ENCODE data around the gene RAD51B. TPM values are rescaled to one million over a fixed set of nuclear protein-coding genes. Genes with fewer than 3 reads are reported as not detected.

RAD51B gene
- total RNA-seq, 4 donors from 2014 or later = 12.6 to 26.4 (median 16.7) TPM

DNA sequence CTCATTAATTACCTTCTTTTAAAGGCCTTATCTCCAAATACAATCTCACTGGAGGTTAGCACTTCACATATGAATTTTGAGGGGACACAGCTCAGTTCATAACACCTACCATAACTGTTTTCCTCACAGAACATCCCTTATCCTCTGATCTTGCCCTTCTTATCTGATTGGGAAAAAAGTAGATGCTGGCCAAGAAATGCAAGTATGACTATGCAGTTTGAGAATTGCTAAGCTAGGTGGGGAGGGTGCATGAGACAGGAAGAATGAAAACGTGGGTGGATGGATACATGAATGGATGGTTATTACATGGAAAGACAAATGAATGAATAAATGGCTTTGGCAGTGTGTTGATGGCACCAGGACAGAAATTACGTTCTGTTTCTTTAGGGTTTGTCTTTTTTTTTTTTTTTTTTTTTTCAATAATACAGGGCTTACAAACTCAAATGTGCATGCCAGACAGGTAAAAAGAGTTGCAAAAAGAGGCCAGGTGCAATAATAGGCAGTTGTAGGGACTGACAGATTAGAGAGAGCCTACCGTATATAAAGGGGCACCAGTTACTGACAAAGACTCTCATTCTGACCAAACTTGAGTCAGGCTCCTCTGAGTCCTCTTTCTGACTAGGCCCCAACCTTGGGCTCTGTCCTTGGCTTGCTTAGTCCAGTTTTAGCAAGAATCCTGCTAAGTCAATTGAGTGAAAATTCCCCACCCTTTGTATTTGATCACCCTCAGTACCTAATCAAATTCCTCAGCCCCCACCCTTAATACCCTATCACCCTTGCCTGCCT lies 668.4 kb downstream of the RAD51B start:
- DNase-seq (ENCODE audit: low spot score in 2 of 2) = no peak
- Histone ChIP-seq H3K36me3 (no peaks in the 10 kb centered on the region), H3K4me1 (peaks cover 0 to 3% (median 0%) of the 10 kb centered on the region in 4 donors), H3K27me3 (no peaks in the 10 kb centered on the region), H3K27ac (no peak overlapping the region), H3K4me3 (no peak overlapping the region), H3K9me3 (no peaks in the 10 kb centered on the region)
- 59 to 76% methylated on average over 3 of the region's 3 CpGs for WGBS, 2 donors
- TF ChIP-seq POLR2A (IDR thresholded peaks at IDR 0.05) = no peak
- TF ChIP-seq, protein P1, sequence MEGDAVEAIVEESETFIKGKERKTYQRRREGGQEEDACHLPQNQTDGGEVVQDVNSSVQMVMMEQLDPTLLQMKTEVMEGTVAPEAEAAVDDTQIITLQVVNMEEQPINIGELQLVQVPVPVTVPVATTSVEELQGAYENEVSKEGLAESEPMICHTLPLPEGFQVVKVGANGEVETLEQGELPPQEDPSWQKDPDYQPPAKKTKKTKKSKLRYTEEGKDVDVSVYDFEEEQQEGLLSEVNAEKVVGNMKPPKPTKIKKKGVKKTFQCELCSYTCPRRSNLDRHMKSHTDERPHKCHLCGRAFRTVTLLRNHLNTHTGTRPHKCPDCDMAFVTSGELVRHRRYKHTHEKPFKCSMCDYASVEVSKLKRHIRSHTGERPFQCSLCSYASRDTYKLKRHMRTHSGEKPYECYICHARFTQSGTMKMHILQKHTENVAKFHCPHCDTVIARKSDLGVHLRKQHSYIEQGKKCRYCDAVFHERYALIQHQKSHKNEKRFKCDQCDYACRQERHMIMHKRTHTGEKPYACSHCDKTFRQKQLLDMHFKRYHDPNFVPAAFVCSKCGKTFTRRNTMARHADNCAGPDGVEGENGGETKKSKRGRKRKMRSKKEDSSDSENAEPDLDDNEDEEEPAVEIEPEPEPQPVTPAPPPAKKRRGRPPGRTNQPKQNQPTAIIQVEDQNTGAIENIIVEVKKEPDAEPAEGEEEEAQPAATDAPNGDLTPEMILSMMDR (IDR thresholded peaks at IDR 0.05) = no peak
- TF ChIP-seq EP300 (IDR thresholded peaks at IDR 0.05) = no peak

DNA sequence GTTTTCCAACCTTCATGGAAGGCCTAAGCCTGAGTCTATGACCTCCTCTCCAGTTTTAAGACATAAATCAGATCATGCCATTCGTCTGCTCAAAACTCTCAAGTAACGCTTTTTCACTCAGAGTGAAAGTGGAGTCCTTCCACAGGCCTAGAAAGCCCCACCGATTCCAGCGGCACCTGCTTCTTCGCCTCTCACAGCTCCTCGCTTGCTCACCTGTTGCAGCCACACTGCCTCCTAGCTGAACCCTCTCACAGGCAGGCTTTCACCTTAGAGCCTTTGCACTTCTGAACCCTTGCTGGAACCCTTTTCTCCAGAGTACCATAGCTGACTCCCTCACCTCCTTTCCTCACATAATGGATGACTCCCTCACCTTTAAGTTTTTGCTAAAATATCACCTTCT lies 672.2 kb downstream of the RAD51B start:
- no peaks in the 10 kb centered on the region for H3K4me1 ChIP-seq
- H3K27me3 ChIP-seq = no peaks in the 10 kb centered on the region
- WGBS, 2 donors = 96 to 97% methylated on average over 6 of the region's 6 CpGs
- H3K4me3 ChIP-seq = no peak overlapping the region
- DNase-seq (ENCODE audit: low spot score in 2 of 2) = no peak
- no peaks in the 10 kb centered on the region for H3K9me3 ChIP-seq
- TF ChIP-seq EP300 (IDR thresholded peaks at IDR 0.05) (no peak), POLR2A (IDR thresholded peaks at IDR 0.05) (no peak)
- TF ChIP-seq, protein P1 (IDR thresholded peaks at IDR 0.05) = no peak
- no peak overlapping the region for H3K27ac ChIP-seq
- no peaks in the 10 kb centered on the region for H3K36me3 ChIP-seq

DNA sequence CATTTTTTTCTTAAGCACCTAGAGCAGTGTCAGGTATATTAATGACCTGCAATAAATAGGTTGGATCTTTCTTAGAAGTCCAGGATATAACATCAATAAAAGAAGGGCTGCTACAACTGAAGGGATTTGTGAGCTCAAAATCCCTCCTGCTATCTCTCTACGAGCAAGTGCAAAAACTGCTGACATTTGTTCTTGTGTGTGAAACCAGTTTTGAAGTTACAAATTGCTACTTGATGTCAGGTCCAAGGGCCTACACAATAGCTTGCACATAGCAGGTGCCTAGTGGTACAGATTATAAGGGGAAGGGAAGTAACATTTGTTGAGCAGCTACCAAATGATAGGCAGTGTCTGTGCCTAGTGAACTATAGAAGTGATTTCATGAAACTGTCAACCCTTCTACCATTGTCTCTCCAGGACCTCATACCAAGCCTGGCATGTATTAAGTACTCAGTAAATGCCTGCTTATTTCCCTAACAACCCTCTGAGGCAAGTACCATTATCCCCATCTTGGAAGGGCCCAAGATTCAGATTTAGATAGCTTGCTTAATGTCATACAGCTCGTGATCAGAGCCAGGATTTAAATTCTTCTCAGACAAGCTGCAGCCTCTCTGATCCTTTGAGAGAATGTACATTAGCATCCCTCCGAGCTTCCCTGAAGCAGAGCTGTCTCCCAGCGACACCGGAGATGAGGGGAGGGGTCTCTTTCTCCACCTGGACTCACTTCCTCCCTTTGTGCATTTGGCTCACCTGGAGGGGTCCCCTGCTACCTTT lies 673.0 kb downstream of the RAD51B start:
- DNase-seq (ENCODE audit: low spot score in 2 of 2) = no peak
- WGBS, 2 donors = 87 to 89% methylated on average over 5 of the region's 5 CpGs
- H3K36me3 ChIP-seq = no peaks in the 10 kb centered on the region
- no peaks in the 10 kb centered on the region for H3K4me1 ChIP-seq
- no peak overlapping the region for H3K27ac ChIP-seq
- no peaks in the 10 kb centered on the region for H3K27me3 ChIP-seq
- H3K4me3 ChIP-seq = no peak overlapping the region
- TF ChIP-seq POLR2A (IDR thresholded peaks at IDR 0.05) (no peak), EP300 (IDR thresholded peaks at IDR 0.05) (no peak)
- TF ChIP-seq, protein P1 (IDR thresholded peaks at IDR 0.05) = no peak
- no peaks in the 10 kb centered on the region for H3K9me3 ChIP-seq

DNA sequence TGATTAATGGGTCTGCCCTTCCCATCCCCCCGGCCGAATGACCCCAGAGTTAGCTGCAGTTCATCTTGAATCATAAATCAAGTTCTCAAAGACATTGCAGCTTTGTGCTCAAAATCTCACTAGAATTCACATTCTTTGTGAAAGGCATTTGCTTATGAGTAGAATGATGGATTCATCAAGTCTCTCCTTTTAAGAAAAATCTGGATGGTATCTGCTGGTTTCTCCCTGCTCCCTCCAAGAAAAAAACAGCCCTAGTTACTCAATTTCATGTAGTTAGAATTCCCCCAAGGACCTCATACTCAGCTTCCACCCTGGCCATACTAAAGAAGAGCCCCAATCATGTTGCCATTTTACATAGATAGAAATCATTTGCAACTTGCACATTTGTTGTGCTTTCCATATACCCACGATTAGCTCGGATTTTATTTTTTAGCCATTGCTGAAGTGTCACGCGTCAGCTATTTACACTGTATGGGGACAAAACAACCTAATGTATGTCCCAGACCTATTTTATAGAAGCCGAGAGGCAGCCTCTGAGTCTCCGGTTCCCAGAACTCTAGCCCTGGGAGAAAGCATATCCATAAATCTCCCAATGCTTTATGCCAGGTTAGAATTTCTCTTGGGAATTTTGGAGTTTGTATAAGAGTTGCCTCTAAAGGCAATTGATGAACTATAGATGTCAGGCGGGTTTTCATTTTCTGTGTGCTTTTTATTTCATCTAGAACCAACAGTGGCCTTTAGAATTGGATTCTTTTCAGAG lies 673.8 kb downstream of the RAD51B start:
- no peak for TF ChIP-seq POLR2A (IDR thresholded peaks at IDR 0.05)
- TF ChIP-seq, protein P1 (IDR thresholded peaks at IDR 0.05) = no peak
- TF ChIP-seq EP300 (IDR thresholded peaks at IDR 0.05) = no peak
- Histone ChIP-seq H3K4me1 (no peaks in the 10 kb centered on the region), H3K27ac (no peak overlapping the region), H3K27me3 (no peaks in the 10 kb centered on the region), H3K36me3 (no peaks in the 10 kb centered on the region), H3K9me3 (no peaks in the 10 kb centered on the region), H3K4me3 (no peak overlapping the region)
- DNase-seq (ENCODE audit: low spot score in 2 of 2) = no peak
- 85 to 86% methylated on average over 9 of the region's 9 CpGs for WGBS, 2 donors

Data from tibial nerve (tissue), 4 donors.